Neural progenitor cell (in vitro differentiated cells): ENCODE results near the gene ZNF687. TPM values are rescaled to one million over a fixed set of nuclear protein-coding genes. Genes with fewer than 3 reads are reported as not detected.
A peak's percentile ranks its signal among the peaks of the same experiment; 100 is the strongest.

Source experiments
- DNase-seq: peaks from one replicate; pipeline ENCODE4 v3.0.0-alpha.2; 2016; ENCODE audit warnings: low spot score
- H2AFZ ChIP-seq: fragments of 200-600 bp; sonication (generic); replicated peaks from 2 replicates; pipeline ENCODE4 v1.6.1; 2016; ENCODE audit warnings: antibody characterized with exemption
- H3F3A ChIP-seq: fragments of 200-600 bp; sonication (generic); 2 replicates; pipeline ENCODE4 v1.6.1; 2016; ENCODE audit warnings: antibody characterized with exemption, low read depth
- H3K27ac ChIP-seq: fragments of 200-600 bp; sonication (generic); 2 replicates; pipeline ENCODE4 v1.5.1; 2016; ENCODE audit warnings: mild to moderate bottlenecking
- H3K27me3 ChIP-seq: fragments of 200-600 bp; sonication (generic); 2 replicates; pipeline ENCODE4 v1.6.1; 2016; ENCODE audit warnings: mild to moderate bottlenecking, moderate library complexity
- H3K36me3 ChIP-seq: fragments of 200-600 bp; sonication (generic); 2 replicates; pipeline ENCODE4 v1.5.1; 2016
- H3K4me1 ChIP-seq: fragments of 200-600 bp; sonication (generic); 2 replicates; pipeline ENCODE4 v1.6.1; 2016; ENCODE audit warnings: mixed run types
- H3K4me2 ChIP-seq: fragments of 200-600 bp; sonication (generic); 2 replicates; pipeline ENCODE4 v1.6.1; 2016
- H3K4me3 ChIP-seq: fragments of 200-600 bp; sonication (generic); 2 replicates; pipeline ENCODE4 v1.5.1; 2016
- H3K79me2 ChIP-seq: fragments of 200-600 bp; sonication (generic); 2 replicates; pipeline ENCODE4 v1.6.1; 2016; ENCODE audit warnings: low read depth
- H3K9ac ChIP-seq: fragments of 200-600 bp; sonication (generic); 2 replicates; pipeline ENCODE4 v1.6.1; 2016
- H3K9me3 ChIP-seq: fragments of 200-600 bp; sonication (generic); 2 replicates; pipeline ENCODE4 v1.5.1; 2016; ENCODE audit warnings: low read depth
- H4K20me1 ChIP-seq: fragments of 200-600 bp; sonication (generic); 2 replicates; pipeline ENCODE4 v1.6.1; 2016; ENCODE audit warnings: low read depth
- H3K27ac Mint-ChIP-seq: 3 replicates; pipeline ENCODE4 v1.8.0; 2021; ENCODE audit warnings: mixed read lengths
- H3K27me3 Mint-ChIP-seq: 2 replicates; pipeline ENCODE4 v1.8.0; 2022; ENCODE audit warnings: low read depth, mild to moderate bottlenecking, inconsistent platforms, moderate library complexity, mixed read lengths; ENCODE audit not compliant: insufficient read depth
- H3K36me3 Mint-ChIP-seq: 3 replicates; pipeline ENCODE4 v1.8.0; 2021; ENCODE audit warnings: mixed read lengths
- H3K4me1 Mint-ChIP-seq: 3 replicates; pipeline ENCODE4 v1.8.0; 2021; ENCODE audit warnings: mixed read lengths
- H3K4me3 Mint-ChIP-seq: 3 replicates; pipeline ENCODE4 v1.8.0; 2021; ENCODE audit warnings: mild to moderate bottlenecking, moderate library complexity, mixed read lengths
- H3K9me3 Mint-ChIP-seq: 3 replicates; pipeline ENCODE4 v1.8.0; 2020; ENCODE audit warnings: mixed read lengths
- EZH2 ChIP-seq: fragments of 200-600 bp; sonication (generic); IDR thresholded peaks from 2 replicates; pipeline ENCODE4 v1.6.1; 2017; ENCODE audit warnings: antibody characterized with exemption, mild to moderate bottlenecking, moderate library complexity
- EZH2phosphoT487 ChIP-seq: fragments of 200-600 bp; sonication (generic); IDR thresholded peaks from 2 replicates; pipeline ENCODE4 v1.6.1; 2017; ENCODE audit warnings: antibody characterized with exemption
- total RNA-seq: library from RNA; depleted of rRNA; stranded (reverse); fragments of >200 nt; gene quantifications from 2 replicates; pipeline ENCODE4 v1.2.3, GENCODE V29; 2015; ENCODE audit warnings: low replicate concordance
- TF ChIP-seq, protein P1 (sequence below): fragments of 200-600 bp; sonication (generic); IDR thresholded peaks from 2 replicates; pipeline ENCODE4 v1.5.1; 2017; ENCODE audit warnings: antibody characterized with exemption, mild to moderate bottlenecking

The ZNF687 gene
- total RNA-seq, 1 donor from 2014 or later = 20.2 TPM

DNA sequence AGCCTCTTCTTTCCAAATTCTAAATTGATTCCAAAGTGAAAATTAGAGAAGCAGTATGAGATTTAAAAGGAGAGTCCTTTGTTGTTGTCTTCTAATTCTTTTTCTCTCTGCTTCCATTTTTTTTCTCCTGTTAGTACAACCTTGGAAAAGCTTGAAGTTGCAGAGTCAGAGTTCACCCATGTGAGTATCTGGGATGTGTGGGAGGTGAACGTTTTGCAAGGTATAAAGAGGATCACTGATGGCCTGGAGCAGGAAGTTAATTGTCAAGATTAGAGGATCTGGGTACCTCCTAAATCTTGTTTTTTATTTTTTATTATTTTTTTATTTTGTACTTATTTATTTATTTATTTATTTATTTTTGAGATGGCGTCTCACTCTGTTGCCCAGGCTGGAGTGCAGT lies 35.3 kb upstream of the ZNF687 start:
- Histone ChIP-seq H3K4me3 (no peak overlapping the region), H3K36me3 (peaks cover 18% of the 10 kb centered on the region), H3K27me3 (no peaks in the 10 kb centered on the region), H3K27ac (no peak overlapping the region), H3K9ac (no peak overlapping the region), H4K20me1 (peaks cover 3% of the 10 kb centered on the region), H3K9me3 (no peaks in the 10 kb centered on the region), H3K4me1 (no peaks in the 10 kb centered on the region), H3K4me2 (no peak overlapping the region), H3F3A (peaks cover 58% of the 10 kb centered on the region), H2AFZ (no peak overlapping the region), H3K79me2 (no peaks in the 10 kb centered on the region)
- Mint-ChIP-seq H3K27me3 (peaks cover 4% of the 10 kb centered on the region), H3K4me1 (peaks cover 8% of the 10 kb centered on the region), H3K4me3 (no peak overlapping the region), H3K27ac (no peak overlapping the region), H3K9me3 (no peaks in the 10 kb centered on the region), H3K36me3 (peaks cover 47% of the 10 kb centered on the region)
- TF ChIP-seq EZH2phosphoT487 = no peak
- no peak for TF ChIP-seq EZH2
- TF ChIP-seq, protein P1, sequence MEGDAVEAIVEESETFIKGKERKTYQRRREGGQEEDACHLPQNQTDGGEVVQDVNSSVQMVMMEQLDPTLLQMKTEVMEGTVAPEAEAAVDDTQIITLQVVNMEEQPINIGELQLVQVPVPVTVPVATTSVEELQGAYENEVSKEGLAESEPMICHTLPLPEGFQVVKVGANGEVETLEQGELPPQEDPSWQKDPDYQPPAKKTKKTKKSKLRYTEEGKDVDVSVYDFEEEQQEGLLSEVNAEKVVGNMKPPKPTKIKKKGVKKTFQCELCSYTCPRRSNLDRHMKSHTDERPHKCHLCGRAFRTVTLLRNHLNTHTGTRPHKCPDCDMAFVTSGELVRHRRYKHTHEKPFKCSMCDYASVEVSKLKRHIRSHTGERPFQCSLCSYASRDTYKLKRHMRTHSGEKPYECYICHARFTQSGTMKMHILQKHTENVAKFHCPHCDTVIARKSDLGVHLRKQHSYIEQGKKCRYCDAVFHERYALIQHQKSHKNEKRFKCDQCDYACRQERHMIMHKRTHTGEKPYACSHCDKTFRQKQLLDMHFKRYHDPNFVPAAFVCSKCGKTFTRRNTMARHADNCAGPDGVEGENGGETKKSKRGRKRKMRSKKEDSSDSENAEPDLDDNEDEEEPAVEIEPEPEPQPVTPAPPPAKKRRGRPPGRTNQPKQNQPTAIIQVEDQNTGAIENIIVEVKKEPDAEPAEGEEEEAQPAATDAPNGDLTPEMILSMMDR = no peak
- no peak for DNase-seq

DNA sequence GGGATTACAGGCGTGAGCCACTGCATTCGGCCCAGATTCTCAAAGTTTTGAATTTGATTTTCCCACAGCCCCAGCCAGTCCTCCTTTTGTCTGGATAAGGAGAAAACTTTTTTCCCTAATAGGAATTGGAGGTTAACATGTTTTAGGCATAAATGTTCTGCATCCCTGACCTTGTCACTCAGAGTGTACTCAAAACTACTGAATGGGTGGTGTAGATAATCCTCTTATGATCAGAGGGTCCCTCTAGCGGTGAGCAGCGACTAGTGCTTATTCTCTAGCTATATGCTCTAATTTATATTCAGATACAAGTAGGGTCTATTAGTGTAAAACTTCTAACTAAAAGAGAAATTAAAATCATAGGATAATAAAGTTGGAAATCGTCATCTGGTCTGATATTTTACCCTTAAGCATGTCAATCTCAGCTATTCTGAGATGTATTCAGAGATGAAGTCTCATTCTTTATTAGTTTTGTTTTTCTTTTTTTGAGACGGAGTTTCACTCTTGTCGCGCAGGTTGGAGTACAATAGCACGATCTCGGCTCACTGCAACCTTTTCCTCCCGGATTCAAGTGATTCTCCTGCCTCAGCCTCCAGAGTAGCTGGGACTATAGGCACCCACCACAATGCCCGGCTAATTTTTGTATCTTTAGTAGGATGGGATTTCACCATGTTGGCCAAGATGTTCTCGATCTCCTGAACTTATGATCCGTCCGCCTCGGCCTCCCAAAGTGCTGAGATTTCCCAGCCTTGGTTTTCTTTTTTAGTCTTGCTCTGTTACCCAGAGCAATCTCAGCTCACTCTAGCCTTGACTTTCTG lies 30.2 kb upstream of the ZNF687 start:
- Mint-ChIP-seq H3K9me3 (peaks cover 2% of the 10 kb centered on the region), H3K4me3 (no peak overlapping the region), H3K36me3 (peaks cover 17% of the 10 kb centered on the region), H3K27me3 (peaks cover 3% of the 10 kb centered on the region), H3K4me1 (peaks cover 17% of the 10 kb centered on the region), H3K27ac (peak overlapping the region; percentile 34)
- no peaks in the 10 kb centered on the region for H3K9me3 ChIP-seq
- peaks cover 24% of the 10 kb centered on the region for H3K79me2 ChIP-seq
- TF ChIP-seq, protein P1 = peak; percentile 90
- TF ChIP-seq EZH2 = no peak
- TF ChIP-seq EZH2phosphoT487 = no peak
- no peak overlapping the region for H3K27ac ChIP-seq
- no peaks in the 10 kb centered on the region for H3K27me3 ChIP-seq
- no peak overlapping the region for H2AFZ ChIP-seq
- DNase-seq = peak; percentile 85
- peaks cover 8% of the 10 kb centered on the region for H4K20me1 ChIP-seq
- H3K4me3 ChIP-seq = no peak overlapping the region
- H3K4me2 ChIP-seq = no peak overlapping the region
- peaks cover 46% of the 10 kb centered on the region for H3F3A ChIP-seq
- H3K36me3 ChIP-seq = peaks cover 8% of the 10 kb centered on the region
- H3K9ac ChIP-seq = no peak overlapping the region
- H3K4me1 ChIP-seq = no peaks in the 10 kb centered on the region

DNA sequence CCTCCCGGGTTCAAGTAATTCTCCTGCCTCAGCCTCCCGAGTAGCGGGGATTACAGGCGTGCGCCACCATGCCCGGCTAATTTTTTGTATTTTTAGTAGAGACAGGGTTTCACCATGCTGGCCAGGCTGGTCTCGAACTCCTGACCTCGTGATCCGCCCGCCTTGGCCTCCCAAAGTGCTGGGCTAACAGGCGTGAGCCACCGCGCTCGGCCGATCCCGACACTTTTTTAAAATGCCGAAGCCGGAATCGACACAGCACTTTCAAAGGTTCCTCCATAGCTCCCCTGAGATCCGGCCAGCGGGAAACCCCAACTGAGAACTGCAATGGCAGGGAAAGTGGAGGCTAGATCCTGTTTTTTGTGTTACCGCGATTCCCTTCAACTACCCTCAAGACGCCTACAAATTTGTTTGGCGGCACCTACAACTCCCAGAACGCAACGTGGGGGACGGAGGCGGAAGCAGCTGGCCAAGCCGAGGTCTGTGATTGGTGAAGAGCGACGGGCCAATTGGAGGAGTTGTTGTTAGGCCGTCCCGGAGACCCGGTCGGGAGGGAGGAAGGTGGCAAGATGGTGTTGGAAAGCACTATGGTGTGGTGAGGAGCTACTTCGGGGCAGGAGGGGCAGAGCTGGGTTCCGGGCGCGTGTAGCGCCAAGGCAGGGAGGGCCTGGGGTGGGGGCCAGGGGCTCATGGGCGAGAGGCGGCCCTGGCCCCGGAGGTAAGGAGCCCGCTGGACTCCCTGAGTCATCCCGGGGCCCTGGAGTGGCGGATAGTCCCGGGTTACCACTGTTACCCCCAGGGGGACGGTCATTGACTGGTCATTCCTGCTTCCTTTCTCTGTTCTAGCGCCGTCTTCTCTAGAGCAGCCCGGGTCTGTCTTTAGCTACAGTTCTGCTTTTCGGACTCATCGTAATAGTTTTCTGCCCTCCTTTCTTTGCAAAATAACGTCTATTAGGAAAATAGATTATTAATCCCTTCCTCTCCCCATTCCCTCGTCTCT lies 27.6 kb upstream of the ZNF687 start, which contains the start of gene PSMD4:
PSMD4 (plus strand) TSS at position 518 of the 997 bp plus-strand sequence; CDS start at position 567, 49 bp downstream.
- Histone ChIP-seq H3F3A (peaks cover 30% of the 10 kb centered on the region), H3K9me3 (no peaks in the 10 kb centered on the region), H3K4me3 (peak within 1 kb of the TSS; percentile 86), H3K4me1 (no peaks in the 10 kb centered on the region), H3K27me3 (no peaks in the 10 kb centered on the region), H3K4me2 (peak within 1 kb of the TSS; percentile 92), H2AFZ (peak within 1 kb of the TSS; percentile 69), H3K36me3 (no peaks in the 10 kb centered on the region), H3K27ac (peak within 1 kb of the TSS; percentile 20), H4K20me1 (peaks cover 14% of the 10 kb centered on the region), H3K79me2 (peaks cover 51% of the 10 kb centered on the region), H3K9ac (peak within 1 kb of the TSS; percentile 85)
- Mint-ChIP-seq H3K9me3 (peaks cover 2% of the 10 kb centered on the region), H3K4me1 (peaks cover 19% of the 10 kb centered on the region), H3K36me3 (peaks cover 8% of the 10 kb centered on the region), H3K4me3 (peak within 1 kb of the TSS; percentile 99), H3K27ac (peak within 1 kb of the TSS; percentile 97), H3K27me3 (peaks cover 3% of the 10 kb centered on the region)
- TF ChIP-seq EZH2 = no peak
- TF ChIP-seq EZH2phosphoT487 = no peak
- TF ChIP-seq, protein P1 = no peak
- peak; percentile 95 for DNase-seq
